Tibial artery (tissue), 4 donors: ENCODE measurements around the gene CYB561D2.

ENCODE experiments used
- DNase-seq, 2 donors: peaks; one replicate each; pipeline ENCODE4 v3.0.0-alpha.2; 2019
- H3K27ac ChIP-seq, 2 donors: fragments of 200-600 bp; sonication (generic) in 1 of 2; 1 replicate in 1 of 2; 2 replicates in 1 of 2; pipeline ENCODE4 v1.5.1; 2018 to 2019; ENCODE audit warnings: mild to moderate bottlenecking in 1 of 2
- H3K27me3 ChIP-seq, 2 donors: fragments of 200-600 bp; sonication (generic) in 1 of 2; one replicate each; pipeline versions ENCODE4 v1.5.1 to v1.6.0; 2016 to 2019
- H3K36me3 ChIP-seq, 3 donors: fragments of 200-600 bp; sonication (generic) in 2 of 3; one replicate each; pipeline ENCODE4 v1.5.1; 2016 to 2019; ENCODE audit warnings: mild to moderate bottlenecking in 2 of 3
- H3K4me1 ChIP-seq, 4 donors: fragments of 200-600 bp; sonication (generic) in 2 of 4; 1 replicate in 3 of 4; 2 replicates in 1 of 4; pipeline ENCODE4 v1.5.1; 2016 to 2019
- H3K4me3 ChIP-seq, 2 donors: fragments of 200-600 bp; sonication (generic) in 1 of 2; 1 replicate in 1 of 2; 2 replicates in 1 of 2; pipeline ENCODE4 v1.5.1; 2018 to 2019; ENCODE audit warnings: mild to moderate bottlenecking in 2 of 2
- H3K9me3 ChIP-seq, 3 donors: fragments of 200-600 bp; sonication (generic) in 1 of 3; one replicate each; pipeline ENCODE4 v1.5.1; 2016 to 2019
- CTCF ChIP-seq, 2 experiments: fragments of 200-600 bp in 1 of 2; fragments of 450-650 bp in 1 of 2; IDR thresholded peaks; one replicate each; pipeline ENCODE4 v1.5.1; 2017 to 2019; ENCODE audit warnings: antibody characterized with exemption in 2 of 2, mild to moderate bottlenecking in 1 of 2, moderate library complexity in 1 of 2
- intact Hi-C: fragments of 100-400 bp; cut with DNase I; formaldehyde crosslinking; loops from one replicate; pipeline ENCODE4 v1.15.0; 2023; ENCODE audit warnings: low total_unique reads

CYB561D2 gene

GRCh38 chr3:50314342-50314741, 36.3 kb upstream of the CYB561D2 start:
- no peak overlapping the region for H3K4me3 ChIP-seq
- H3K36me3 ChIP-seq = peaks cover 0 to 24% (median 18%) of the 10 kb centered on the region in 3 donors
- intact Hi-C loops = no loop called here
- peaks cover 0 to 30% (median 9%) of the 10 kb centered on the region in 4 donors for H3K4me1 ChIP-seq
- DNase-seq = no peak
- H3K27me3 ChIP-seq = no peaks in the 10 kb centered on the region
- no peak for TF ChIP-seq CTCF (IDR thresholded peaks at IDR 0.05)
- no peaks in the 10 kb centered on the region for H3K9me3 ChIP-seq
- H3K27ac ChIP-seq = no peak overlapping the region

DNA sequence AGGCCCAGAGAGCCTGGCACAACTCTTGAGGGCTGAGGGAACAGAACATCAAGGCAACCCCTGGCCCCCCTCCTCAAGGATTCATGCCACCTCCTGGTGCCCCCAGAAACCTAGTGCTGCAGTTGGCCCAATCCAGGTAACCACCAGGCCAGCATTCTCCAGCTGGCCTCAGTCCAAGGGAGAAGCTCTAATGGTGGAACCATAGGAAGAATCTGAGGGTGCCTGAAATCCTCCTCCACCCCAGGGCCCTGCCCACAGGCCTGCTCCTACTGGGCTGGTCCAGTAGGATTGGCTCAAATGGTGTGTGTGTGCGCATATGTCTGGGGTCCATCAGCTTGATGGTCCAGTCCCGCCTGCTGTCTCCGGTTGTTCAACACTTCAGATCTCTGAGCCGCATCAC, 35.8 kb upstream of the CYB561D2 start:
- no peak for TF ChIP-seq CTCF (IDR thresholded peaks at IDR 0.05)
- intact Hi-C loops = no loop called here
- Histone ChIP-seq H3K9me3 (no peaks in the 10 kb centered on the region), H3K36me3 (peaks cover 0 to 24% (median 18%) of the 10 kb centered on the region in 3 donors), H3K4me1 (peaks cover 0 to 33% (median 13%) of the 10 kb centered on the region in 4 donors), H3K4me3 (no peak overlapping the region), H3K27me3 (no peaks in the 10 kb centered on the region), H3K27ac (no peak overlapping the region)
- no peak for DNase-seq

DNA sequence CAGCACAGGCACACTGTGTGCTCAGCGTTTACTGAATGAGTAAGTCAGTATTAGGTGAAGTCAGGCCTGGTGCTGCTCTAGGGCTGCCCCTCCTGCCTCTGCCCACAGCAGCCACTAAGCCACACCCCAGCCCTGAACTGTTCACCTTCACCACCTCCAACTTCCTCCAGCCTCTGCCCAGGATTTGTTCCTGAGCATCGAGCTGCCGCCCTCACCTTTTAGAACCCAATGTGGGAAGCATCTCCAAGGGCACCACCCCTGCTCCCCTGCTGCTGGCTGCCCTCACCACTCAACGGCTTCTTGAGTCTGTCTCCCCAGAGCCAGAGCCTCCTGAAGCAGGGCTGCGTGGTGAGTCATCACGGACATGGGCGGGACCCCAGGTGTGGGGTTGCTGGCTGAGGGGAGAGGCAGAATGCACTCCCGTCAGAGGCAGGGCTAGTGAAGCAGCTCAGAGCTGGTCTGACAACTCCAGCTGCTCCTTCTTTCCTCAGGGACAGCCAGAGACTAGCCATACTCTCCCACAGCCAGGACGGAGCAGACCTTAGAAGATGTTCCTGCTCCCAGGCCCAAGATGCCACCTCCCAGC, 33.9 kb upstream of the CYB561D2 start:
- no peak for DNase-seq
- intact Hi-C loops = no loop called here
- Histone ChIP-seq H3K27ac (no peak overlapping the region), H3K4me1 (peaks cover 0 to 45% (median 23%) of the 10 kb centered on the region in 4 donors), H3K9me3 (no peaks in the 10 kb centered on the region), H3K4me3 (no peak overlapping the region), H3K27me3 (no peaks in the 10 kb centered on the region), H3K36me3 (peaks cover 0 to 24% (median 18%) of the 10 kb centered on the region in 3 donors)
- TF ChIP-seq CTCF (IDR thresholded peaks at IDR 0.05) = no peak

- DNase-seq = no peak
- peaks cover 0 to 24% (median 18%) of the 10 kb centered on the region in 3 donors for H3K36me3 ChIP-seq
- no peak overlapping the region for H3K4me3 ChIP-seq
- H3K4me1 ChIP-seq = peaks cover 0 to 50% (median 28%) of the 10 kb centered on the region in 4 donors
- no peaks in the 10 kb centered on the region for H3K27me3 ChIP-seq
- no peak for TF ChIP-seq CTCF (IDR thresholded peaks at IDR 0.05)
- no peaks in the 10 kb centered on the region for H3K9me3 ChIP-seq
- intact Hi-C loops = no loop called here
- H3K27ac ChIP-seq = no peak overlapping the region
Measured at GRCh38 chr3:50317300-50317699, 33.4 kb upstream of the CYB561D2 start.

- Histone ChIP-seq H3K4me3 (no peak overlapping the region), H3K9me3 (no peaks in the 10 kb centered on the region), H3K4me1 (peaks cover 0 to 57% (median 30%) of the 10 kb centered on the region in 4 donors), H3K36me3 (peaks cover 0 to 24% (median 18%) of the 10 kb centered on the region in 3 donors), H3K27ac (no peak overlapping the region), H3K27me3 (no peaks in the 10 kb centered on the region)
- intact Hi-C loops = no loop called here
- TF ChIP-seq CTCF (IDR thresholded peaks at IDR 0.05) = no peak
- DNase-seq = no peak
Measured at GRCh38 chr3:50318163-50318562, 32.5 kb upstream of the CYB561D2 start.
